Epithelial cell of esophagus (primary cell): ENCODE results near the gene FASTKD2.
A peak's percentile ranks its signal among the peaks of the same experiment; 100 is the strongest.

Experiments used
- DNase-seq: peaks from one replicate; pipeline ENCODE4 v3.0.0; 2010; ENCODE audit warnings: low read depth
- H3K4me3 ChIP-seq: 2 replicates; pipeline ENCODE4 v1.5.1; 2011; ENCODE audit warnings: mild to moderate bottlenecking, low read length, control low read depth
- TF ChIP-seq, protein P1 (sequence below): IDR thresholded peaks from 2 replicates; pipeline ENCODE4 v1.5.1; 2011; ENCODE audit warnings: low read depth, mild to moderate bottlenecking, low read length, control low read depth, inconsistent platforms; ENCODE audit not compliant: insufficient read depth; ENCODE audit errors: missing control alignments

FASTKD2 gene

DNA sequence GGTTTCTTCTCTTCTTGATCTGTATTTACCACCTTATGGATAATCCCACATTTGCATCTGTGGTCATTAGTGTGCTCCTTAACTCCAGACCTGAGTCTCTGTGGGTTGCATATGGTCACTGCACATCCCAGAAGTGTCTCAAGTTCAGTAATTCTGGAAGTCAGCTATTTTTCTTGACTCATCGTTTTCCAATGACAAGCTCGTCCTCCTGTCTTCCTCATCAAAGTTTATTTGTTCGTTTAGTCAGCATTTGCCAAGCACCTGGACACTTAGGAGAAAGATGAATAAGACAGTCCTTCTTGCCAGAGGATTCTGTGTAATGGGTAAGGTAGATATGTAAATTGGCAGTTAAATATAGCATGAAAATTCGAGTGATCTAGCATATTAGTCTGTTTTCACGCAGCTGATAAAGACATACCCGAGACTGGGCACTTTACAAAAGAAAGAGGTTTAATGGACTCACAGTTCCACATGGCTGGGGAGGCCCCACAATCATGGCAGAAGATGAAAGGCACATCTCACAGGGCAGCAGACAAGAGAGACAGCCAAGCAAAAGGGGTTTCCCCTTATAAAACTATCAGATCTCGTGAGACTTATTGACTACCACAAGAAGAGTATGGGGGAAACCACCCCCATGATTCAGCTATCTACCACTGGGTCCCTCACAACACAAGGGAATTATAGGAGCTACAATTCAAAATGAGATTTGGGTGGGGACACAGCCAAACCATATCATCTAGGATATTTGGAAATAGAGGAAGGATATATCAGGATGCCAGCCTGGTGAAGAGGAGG, 19.4 kb downstream of the FASTKD2 start:
- no peak for DNase-seq
- no peak overlapping the region for H3K4me3 ChIP-seq
- TF ChIP-seq, protein P1, sequence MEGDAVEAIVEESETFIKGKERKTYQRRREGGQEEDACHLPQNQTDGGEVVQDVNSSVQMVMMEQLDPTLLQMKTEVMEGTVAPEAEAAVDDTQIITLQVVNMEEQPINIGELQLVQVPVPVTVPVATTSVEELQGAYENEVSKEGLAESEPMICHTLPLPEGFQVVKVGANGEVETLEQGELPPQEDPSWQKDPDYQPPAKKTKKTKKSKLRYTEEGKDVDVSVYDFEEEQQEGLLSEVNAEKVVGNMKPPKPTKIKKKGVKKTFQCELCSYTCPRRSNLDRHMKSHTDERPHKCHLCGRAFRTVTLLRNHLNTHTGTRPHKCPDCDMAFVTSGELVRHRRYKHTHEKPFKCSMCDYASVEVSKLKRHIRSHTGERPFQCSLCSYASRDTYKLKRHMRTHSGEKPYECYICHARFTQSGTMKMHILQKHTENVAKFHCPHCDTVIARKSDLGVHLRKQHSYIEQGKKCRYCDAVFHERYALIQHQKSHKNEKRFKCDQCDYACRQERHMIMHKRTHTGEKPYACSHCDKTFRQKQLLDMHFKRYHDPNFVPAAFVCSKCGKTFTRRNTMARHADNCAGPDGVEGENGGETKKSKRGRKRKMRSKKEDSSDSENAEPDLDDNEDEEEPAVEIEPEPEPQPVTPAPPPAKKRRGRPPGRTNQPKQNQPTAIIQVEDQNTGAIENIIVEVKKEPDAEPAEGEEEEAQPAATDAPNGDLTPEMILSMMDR: no peak

DNA sequence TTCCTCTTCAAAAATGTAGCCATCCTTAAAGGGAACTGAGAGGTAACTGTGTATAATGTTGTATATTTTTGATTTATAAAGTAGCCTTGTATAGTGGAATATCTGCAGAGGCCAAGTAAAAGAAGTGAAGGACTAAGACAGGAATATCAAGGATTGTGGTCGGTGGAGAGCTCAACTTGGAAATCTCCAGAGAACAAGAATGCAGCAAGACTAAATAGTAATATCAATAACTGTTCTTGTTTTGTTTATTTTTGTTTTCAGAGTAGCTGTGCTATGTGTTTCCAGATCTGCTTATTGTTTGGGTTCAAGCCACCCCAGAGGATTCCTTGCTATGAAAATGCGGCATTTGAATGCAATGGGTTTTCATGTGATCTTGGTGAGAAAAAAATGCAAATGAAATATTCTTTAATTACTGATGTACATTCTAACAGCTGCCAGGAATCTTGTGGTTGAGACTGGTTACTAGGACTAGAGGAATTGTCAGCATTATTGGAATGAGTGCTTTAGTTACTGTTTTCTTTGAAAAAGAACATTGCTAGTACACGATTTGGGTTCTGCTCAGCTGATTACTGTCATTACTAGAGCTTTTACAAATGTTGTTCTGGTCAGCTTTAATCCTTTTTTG, 25.0 kb downstream of the FASTKD2 start:
- DNase-seq: no peak
- H3K4me3 ChIP-seq: no peak overlapping the region
- TF ChIP-seq, protein P1: no peak

DNA sequence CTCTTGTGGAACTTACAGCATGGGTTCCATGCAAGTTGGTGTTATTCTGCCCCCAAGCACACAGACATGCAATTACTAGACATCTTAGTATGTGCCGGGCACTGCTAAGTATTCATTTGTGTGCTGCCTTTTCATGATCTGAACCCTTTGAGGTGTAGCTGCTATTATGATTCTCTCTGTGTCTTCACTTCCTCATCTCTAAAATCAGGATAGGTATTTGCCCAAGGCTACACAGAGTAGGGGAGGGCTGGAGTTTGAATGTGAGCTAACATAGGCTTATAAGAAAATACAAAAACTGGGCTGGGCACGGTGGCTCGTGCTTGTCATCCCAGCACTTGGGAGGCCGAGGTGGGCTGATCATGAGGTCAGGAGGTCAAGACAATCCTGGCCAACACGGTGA, 27.2 kb downstream of the FASTKD2 start:
- no peak overlapping the region for H3K4me3 ChIP-seq
- TF ChIP-seq, protein P1: no peak
- DNase-seq: no peak

DNA sequence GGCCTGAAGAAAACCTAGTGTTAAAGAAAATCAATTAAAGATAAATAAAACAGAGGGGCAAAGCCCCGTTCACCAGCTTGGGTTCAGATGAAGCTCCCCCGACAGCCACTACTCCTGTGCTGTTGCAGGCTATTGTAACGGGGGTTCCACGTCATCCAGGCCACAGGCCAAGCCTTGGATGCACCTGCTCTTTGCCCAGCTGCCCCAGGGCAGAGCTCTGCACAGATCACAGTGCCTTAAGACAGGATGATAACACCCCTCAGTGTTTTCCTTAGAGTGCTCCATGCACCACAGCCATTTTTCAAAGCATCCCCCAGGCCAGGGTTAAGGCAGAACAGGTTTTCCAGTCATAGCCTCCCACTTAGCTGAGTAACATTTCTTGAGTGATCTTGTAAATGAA, 32.0 kb downstream of the FASTKD2 start:
- DNase-seq: peak; percentile 8
- H3K4me3 ChIP-seq: no peak overlapping the region
- TF ChIP-seq, protein P1: no peak

DNA sequence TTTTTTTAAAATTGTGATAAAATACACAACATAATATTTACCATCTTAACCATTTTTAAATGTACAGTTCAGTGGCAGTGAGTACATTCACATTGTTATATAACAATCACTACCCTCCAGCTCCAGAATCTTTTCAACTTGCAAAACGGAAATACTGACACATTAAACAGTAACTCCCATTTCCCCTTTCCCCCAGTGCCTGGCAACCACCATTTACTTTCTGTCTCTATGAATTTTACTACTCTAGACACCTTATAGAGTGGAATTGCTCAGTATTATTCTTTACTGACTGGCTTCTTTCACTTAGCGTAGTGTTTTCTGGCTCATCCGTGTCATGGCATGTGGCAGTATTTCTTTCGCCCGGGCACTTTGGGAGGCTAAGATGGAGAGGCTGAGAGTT, 32.6 kb downstream of the FASTKD2 start:
- no peak for DNase-seq
- no peak overlapping the region for H3K4me3 ChIP-seq
- TF ChIP-seq, protein P1: no peak

DNA sequence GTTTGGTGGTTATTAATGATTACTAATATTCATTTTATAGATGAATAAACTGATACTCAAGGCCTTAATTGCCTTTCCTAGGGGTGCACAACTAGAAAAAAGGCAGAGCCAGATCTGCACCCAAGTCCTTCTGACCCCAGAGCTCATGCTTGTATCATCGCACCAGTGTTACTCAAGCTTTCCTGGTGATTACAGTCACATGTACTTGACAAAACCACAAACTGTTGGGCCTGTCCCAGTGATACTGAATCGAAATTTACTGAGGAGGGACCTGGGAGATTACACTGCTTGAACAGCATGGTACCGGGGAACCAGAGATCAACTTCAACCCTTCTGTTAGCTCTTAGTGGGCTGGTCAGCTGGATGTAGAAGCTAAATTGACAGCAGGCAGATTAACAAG, 33.7 kb downstream of the FASTKD2 start:
- no peak overlapping the region for H3K4me3 ChIP-seq
- TF ChIP-seq, protein P1: no peak
- no peak for DNase-seq
